ENCODE data around the gene ALG9.

ALG9 gene

GRCh38 chr11:111879637-111879960 is 8.2 kb upstream of the ALG9 start:
- DNase-seq: no peak

GRCh38 chr11:111878849-111879636 is 7.7 kb upstream of the ALG9 start, which contains the start of the genes CFAP68 and FDXACB1:
CFAP68 (plus strand) TSS chr11:111879541; CDS start chr11:111879561, 20 bp downstream.
FDXACB1 (minus strand) TSS chr11:111879165; CDS start chr11:111879132, 33 bp downstream.
- DNase-seq: peak; percentile 99

GRCh38 chr11:111878385-111878848 is 7.0 kb upstream of the ALG9 start:
- peak; percentile 70 for DNase-seq

- DNase-seq: no peak
These were observed 346 bp upstream of the ALG9 start for GRCh38 chr11:111871693-111872161.

- no peak for DNase-seq
These were observed 877 bp downstream of the ALG9 start for GRCh38 chr11:111870522-111870885.

- DNase-seq: peak; percentile 12
These were observed 1.3 kb downstream of the ALG9 start for GRCh38 chr11:111870113-111870512.

- no peak for DNase-seq
These were observed 11.1 kb downstream of the ALG9 start for GRCh38 chr11:111860257-111860656.

GRCh38 chr11:111855506-111855905 is 15.9 kb downstream of the ALG9 start:
- no peak for DNase-seq

- DNase-seq: no peak
These were observed 19.3 kb downstream of the ALG9 start for GRCh38 chr11:111852103-111852502.

- DNase-seq: peak; percentile 5
These were observed 19.7 kb downstream of the ALG9 start for GRCh38 chr11:111851636-111852035.

GRCh38 chr11:111851067-111851466 is 20.3 kb downstream of the ALG9 start:
- no peak for DNase-seq

- no peak for DNase-seq
These were observed 21.8 kb downstream of the ALG9 start for GRCh38 chr11:111849631-111850030.

GRCh38 chr11:111846636-111847035 is 24.7 kb downstream of the ALG9 start:
- DNase-seq: no peak

GRCh38 chr11:111846063-111846462 is 25.3 kb downstream of the ALG9 start:
- DNase-seq: no peak

- DNase-seq: no peak
These were observed 25.9 kb downstream of the ALG9 start for GRCh38 chr11:111845276-111846028.

GRCh38 chr11:111843661-111844060 is 27.7 kb downstream of the ALG9 start:
- no peak for DNase-seq

GRCh38 chr11:111841370-111842053 is 29.9 kb downstream of the ALG9 start:
- DNase-seq: peak; percentile 81

- DNase-seq: no peak
These were observed 31.2 kb downstream of the ALG9 start for GRCh38 chr11:111840143-111840542.

GRCh38 chr11:111838054-111838453 is 33.3 kb downstream of the ALG9 start:
- DNase-seq: no peak

- no peak for DNase-seq
These were observed 34.0 kb downstream of the ALG9 start for GRCh38 chr11:111837366-111837891.

- DNase-seq: no peak
These were observed 34.7 kb downstream of the ALG9 start for GRCh38 chr11:111836721-111837120.

GRCh38 chr11:111836162-111836561 is 35.2 kb downstream of the ALG9 start:
- no peak for DNase-seq

- DNase-seq: no peak
These were observed 35.7 kb downstream of the ALG9 start for GRCh38 chr11:111835665-111836064.

Measured in NCI-H1105 treated with DMSO at 0.1 percent for 48 hours (cell line).